GM23338 (cell line): ENCODE results near the gene SLC35A2. TPM values are rescaled to one million over a fixed set of nuclear protein-coding genes. Genes with fewer than 3 reads are reported as not detected.

Experiments used
- ATAC-seq: fragments of 200-7000 bp; cut with Tn5 transposase; 3 replicates; pipeline ENCODE4 v1.9.1; 2020
- DNase-seq: peaks from one replicate; pipeline ENCODE4 v3.0.0-alpha.2; 2015; ENCODE audit warnings: low spot score
- H2AFZ ChIP-seq: fragments of 200-600 bp; sonication (generic); 2 replicates; pipeline ENCODE4 v1.8.0; 2016; ENCODE audit warnings: antibody characterized with exemption, mild to moderate bottlenecking, moderate library complexity
- H3F3A ChIP-seq: fragments of 200-600 bp; sonication (generic); replicated peaks from 2 replicates; pipeline ENCODE4 v1.8.0; 2017; ENCODE audit warnings: antibody characterized with exemption, mixed run types, low read depth
- H3K27ac ChIP-seq: fragments of 200-600 bp; sonication (generic); 2 replicates; pipeline ENCODE4 v1.6.1; 2016; ENCODE audit warnings: low read depth
- H3K27me3 ChIP-seq: fragments of 200-600 bp; sonication (generic); 2 replicates; pipeline ENCODE4 v1.8.0; 2016; ENCODE audit warnings: mild to moderate bottlenecking, mixed run types, moderate library complexity; ENCODE audit not compliant: insufficient read depth
- H3K36me3 ChIP-seq: fragments of 200-600 bp; sonication (generic); 2 replicates; pipeline ENCODE4 v1.8.0; 2016; ENCODE audit warnings: mild to moderate bottlenecking; ENCODE audit not compliant: insufficient read depth
- H3K4me1 ChIP-seq: fragments of 200-600 bp; sonication (generic); 2 replicates; pipeline ENCODE4 v1.8.0; 2016; ENCODE audit warnings: mild to moderate bottlenecking, moderate library complexity; ENCODE audit not compliant: insufficient read depth
- H3K4me2 ChIP-seq: fragments of 200-600 bp; sonication (generic); 2 replicates; pipeline ENCODE4 v1.7.1; 2017; ENCODE audit warnings: mixed run types
- H3K4me3 ChIP-seq: fragments of 200-600 bp; sonication (generic); 2 replicates; pipeline ENCODE4 v1.6.1; 2016; ENCODE audit warnings: mixed run types
- H3K79me2 ChIP-seq: fragments of 200-600 bp; sonication (generic); replicated peaks from 2 replicates; pipeline ENCODE4 v1.8.0; 2017; ENCODE audit warnings: mild to moderate bottlenecking; ENCODE audit not compliant: insufficient read depth
- H3K9me2 ChIP-seq: fragments of 200-600 bp; sonication (generic); 2 replicates; pipeline ENCODE4 v1.8.0; 2017; ENCODE audit not compliant: insufficient read depth
- H4K20me1 ChIP-seq: fragments of 200-600 bp; sonication (generic); replicated peaks from 2 replicates; pipeline ENCODE4 v1.8.0; 2017; ENCODE audit warnings: mild to moderate bottlenecking; ENCODE audit not compliant: insufficient read depth
- H3K27ac Mint-ChIP-seq: 2 replicates; pipeline ENCODE4 v1.8.0; 2020; ENCODE audit warnings: inconsistent platforms, mild to moderate bottlenecking, moderate library complexity, mixed read lengths
- H3K27me3 Mint-ChIP-seq: 3 replicates; pipeline ENCODE4 v1.8.0; 2022; ENCODE audit warnings: low read depth, mild to moderate bottlenecking, moderate library complexity, mixed read lengths, inconsistent platforms; ENCODE audit not compliant: insufficient read depth, poor library complexity
- H3K36me3 Mint-ChIP-seq: 3 replicates; pipeline ENCODE4 v1.8.0; 2021; ENCODE audit warnings: low read depth, mild to moderate bottlenecking, inconsistent platforms, moderate library complexity, mixed read lengths
- H3K4me1 Mint-ChIP-seq: 3 replicates; pipeline ENCODE4 v1.8.0; 2020; ENCODE audit warnings: mild to moderate bottlenecking, inconsistent platforms, mixed read lengths
- H3K4me3 Mint-ChIP-seq: 3 replicates; pipeline ENCODE4 v1.8.0; 2021; ENCODE audit warnings: moderate library complexity, mild to moderate bottlenecking, inconsistent platforms, mixed read lengths
- H3K9me3 Mint-ChIP-seq: 3 replicates; pipeline ENCODE4 v1.8.0; 2020; ENCODE audit warnings: moderate library complexity, mild to moderate bottlenecking, inconsistent platforms, mixed read lengths
- POLR2AphosphoS5 ChIP-seq: IDR thresholded peaks from 2 replicates; pipeline ENCODE4 v1.6.1; 2016; ENCODE audit warnings: antibody characterized with exemption, low read depth
- polyA plus RNA-seq: library from polyadenylated mRNA; unstranded; fragments of >200 nt; fragmentation: Nextera tagmentation; extraction: Ambion mirVana; gene quantifications from 2 replicates; pipeline ENCODE4 v1.2.1, GENCODE V29; 2016
- total RNA-seq: library from RNA; depleted of rRNA; stranded (reverse); fragments of >200 nt; shearing (Covaris generic); gene quantifications from 2 replicates; pipeline ENCODE4 v1.2.3, GENCODE V29; 2014
- TF ChIP-seq, protein P1 (sequence below), 2 experiments: fragments of 200-600 bp in 1 of 2; sonication (generic) in 1 of 2; conservative IDR thresholded peaks; 2 replicates each; pipeline versions ENCODE4 v1.5.1 to v1.6.1; 2016 to 2017; ENCODE audit warnings: antibody characterized with exemption in 2 of 2, low read depth in 2 of 2, mild to moderate bottlenecking in 2 of 2, moderate library complexity in 1 of 2
- TF ChIP-seq, protein P2 (sequence below): IDR thresholded peaks from one replicate; pipeline ENCODE4 v1.6.1; 2018; ENCODE audit warnings: antibody characterized with exemption; ENCODE audit not compliant: unreplicated experiment

The SLC35A2 gene
- total and polyA plus RNA-seq, 2 experiments from 2014 or later, result 13.0 to 16.4 TPM

DNA sequence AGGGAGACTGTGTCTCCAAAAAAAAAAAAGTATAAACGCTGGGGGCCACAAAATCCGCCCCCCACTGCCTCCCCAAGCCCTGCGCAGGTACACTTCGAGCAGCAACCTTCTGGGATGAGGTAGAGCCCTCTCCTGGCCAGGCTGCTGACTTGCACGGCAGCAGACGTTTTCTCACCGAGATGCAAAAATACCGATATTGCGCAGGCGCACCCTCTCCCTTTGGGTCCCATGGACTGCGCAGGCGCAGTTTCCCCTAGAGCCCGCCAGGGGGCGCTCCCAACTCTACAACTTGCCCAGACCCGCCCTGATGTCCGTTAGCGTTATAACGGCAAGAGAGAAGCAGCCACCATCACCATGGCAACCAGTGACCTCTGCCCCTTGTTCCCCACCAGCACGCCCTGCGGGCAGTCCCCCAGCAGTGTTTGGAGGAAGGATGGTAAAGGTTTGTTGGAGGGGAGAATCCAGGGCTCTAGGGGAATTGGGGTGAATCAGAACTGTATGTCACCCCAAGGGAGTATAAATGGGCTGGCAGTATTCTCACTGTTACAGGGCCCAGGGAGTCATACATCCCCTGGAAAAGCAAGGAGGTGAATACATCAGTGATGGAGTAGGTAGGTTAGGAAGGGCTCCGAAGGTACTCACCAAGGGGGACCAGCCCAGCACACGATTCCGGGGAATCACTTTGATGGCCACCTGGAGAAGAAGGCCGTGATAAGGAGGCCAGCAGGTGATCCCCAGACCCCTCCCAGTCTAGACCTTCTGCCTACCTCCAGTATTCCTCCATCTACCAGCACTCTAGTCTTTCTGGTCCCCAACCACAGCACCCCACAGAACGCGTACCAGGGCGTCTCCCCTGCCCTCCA, 5.9 kb upstream of the SLC35A2 start:
- Mint-ChIP-seq H3K4me3 (peak overlapping the region; percentile 98), H3K27me3 (peaks cover 18% of the 10 kb centered on the region), H3K27ac (peak overlapping the region; percentile 95), H3K36me3 (peaks cover 68% of the 10 kb centered on the region), H3K4me1 (peaks cover 47% of the 10 kb centered on the region), H3K9me3 (peaks cover 7% of the 10 kb centered on the region)
- DNase-seq (peak; percentile 89), ATAC-seq (peak; percentile 33)
- peaks cover 34% of the 10 kb centered on the region; the same call in 1 of the 2 replicates for H3K36me3 ChIP-seq
- TF ChIP-seq, protein P1, sequence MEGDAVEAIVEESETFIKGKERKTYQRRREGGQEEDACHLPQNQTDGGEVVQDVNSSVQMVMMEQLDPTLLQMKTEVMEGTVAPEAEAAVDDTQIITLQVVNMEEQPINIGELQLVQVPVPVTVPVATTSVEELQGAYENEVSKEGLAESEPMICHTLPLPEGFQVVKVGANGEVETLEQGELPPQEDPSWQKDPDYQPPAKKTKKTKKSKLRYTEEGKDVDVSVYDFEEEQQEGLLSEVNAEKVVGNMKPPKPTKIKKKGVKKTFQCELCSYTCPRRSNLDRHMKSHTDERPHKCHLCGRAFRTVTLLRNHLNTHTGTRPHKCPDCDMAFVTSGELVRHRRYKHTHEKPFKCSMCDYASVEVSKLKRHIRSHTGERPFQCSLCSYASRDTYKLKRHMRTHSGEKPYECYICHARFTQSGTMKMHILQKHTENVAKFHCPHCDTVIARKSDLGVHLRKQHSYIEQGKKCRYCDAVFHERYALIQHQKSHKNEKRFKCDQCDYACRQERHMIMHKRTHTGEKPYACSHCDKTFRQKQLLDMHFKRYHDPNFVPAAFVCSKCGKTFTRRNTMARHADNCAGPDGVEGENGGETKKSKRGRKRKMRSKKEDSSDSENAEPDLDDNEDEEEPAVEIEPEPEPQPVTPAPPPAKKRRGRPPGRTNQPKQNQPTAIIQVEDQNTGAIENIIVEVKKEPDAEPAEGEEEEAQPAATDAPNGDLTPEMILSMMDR (conservative IDR thresholded peaks at IDR 0.05; ENCODE audit: low read depth in 2 of 2), result peak; percentile 63 to 72
- TF ChIP-seq, protein P2, sequence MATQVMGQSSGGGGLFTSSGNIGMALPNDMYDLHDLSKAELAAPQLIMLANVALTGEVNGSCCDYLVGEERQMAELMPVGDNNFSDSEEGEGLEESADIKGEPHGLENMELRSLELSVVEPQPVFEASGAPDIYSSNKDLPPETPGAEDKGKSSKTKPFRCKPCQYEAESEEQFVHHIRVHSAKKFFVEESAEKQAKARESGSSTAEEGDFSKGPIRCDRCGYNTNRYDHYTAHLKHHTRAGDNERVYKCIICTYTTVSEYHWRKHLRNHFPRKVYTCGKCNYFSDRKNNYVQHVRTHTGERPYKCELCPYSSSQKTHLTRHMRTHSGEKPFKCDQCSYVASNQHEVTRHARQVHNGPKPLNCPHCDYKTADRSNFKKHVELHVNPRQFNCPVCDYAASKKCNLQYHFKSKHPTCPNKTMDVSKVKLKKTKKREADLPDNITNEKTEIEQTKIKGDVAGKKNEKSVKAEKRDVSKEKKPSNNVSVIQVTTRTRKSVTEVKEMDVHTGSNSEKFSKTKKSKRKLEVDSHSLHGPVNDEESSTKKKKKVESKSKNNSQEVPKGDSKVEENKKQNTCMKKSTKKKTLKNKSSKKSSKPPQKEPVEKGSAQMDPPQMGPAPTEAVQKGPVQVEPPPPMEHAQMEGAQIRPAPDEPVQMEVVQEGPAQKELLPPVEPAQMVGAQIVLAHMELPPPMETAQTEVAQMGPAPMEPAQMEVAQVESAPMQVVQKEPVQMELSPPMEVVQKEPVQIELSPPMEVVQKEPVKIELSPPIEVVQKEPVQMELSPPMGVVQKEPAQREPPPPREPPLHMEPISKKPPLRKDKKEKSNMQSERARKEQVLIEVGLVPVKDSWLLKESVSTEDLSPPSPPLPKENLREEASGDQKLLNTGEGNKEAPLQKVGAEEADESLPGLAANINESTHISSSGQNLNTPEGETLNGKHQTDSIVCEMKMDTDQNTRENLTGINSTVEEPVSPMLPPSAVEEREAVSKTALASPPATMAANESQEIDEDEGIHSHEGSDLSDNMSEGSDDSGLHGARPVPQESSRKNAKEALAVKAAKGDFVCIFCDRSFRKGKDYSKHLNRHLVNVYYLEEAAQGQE, result no peak
- peaks cover 37% of the 10 kb centered on the region; the same call in 1 of the 2 replicates for H3K4me1 ChIP-seq
- H3F3A ChIP-seq, result peaks cover 43% of the 10 kb centered on the region
- no peaks in the 10 kb centered on the region for H3K27me3 ChIP-seq
- H3K9me2 ChIP-seq, result no peaks in the 10 kb centered on the region
- peak overlapping the region; percentile 87 for H3K4me3 ChIP-seq
- H4K20me1 ChIP-seq, result peaks cover 13% of the 10 kb centered on the region
- peak overlapping the region; percentile 72 for H3K27ac ChIP-seq
- peak overlapping the region; percentile 79 for H3K4me2 ChIP-seq
- no peak overlapping the region for H2AFZ ChIP-seq
- peaks cover 56% of the 10 kb centered on the region for H3K79me2 ChIP-seq

DNA sequence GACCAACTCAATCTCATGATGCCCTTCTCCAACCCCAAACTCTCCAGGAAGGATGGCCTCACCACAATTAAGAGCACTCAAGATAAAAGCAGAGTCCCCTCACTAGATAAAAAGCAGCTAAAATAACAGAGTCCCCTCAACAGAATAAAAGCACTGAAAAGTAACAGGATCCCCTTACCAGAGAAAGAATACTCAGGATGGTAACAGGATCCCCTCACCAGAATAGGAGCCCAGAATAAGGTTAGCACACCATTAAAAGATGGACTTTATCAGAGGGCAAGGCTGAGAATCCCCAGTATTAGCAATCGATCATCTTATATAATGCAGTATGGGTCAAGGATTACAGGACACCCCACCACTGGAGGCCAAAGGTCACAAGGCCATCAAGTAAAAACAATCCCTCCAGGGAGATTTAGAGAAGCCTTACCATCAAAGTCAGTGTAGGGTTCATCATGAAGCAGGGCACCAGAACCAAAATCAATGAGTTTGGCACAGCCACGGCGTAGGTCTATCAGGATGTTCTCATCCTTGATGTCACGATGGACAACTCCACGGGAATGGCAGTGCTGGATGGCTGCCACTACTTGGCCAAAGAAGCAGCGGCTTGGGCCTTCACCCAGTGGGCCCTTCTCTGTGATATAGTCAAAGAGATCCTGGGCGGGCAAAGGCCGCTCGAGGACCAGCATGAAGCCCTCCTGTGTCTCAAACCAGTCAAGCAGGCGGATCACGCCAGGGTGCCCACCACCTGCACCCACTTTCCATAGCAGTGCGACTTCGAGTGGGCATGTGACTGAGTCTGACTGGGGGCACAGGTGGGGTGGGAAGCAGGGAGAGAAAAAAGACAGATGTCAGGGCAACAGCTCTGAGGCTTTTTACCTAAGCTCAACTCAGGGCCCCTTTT, 3.4 kb upstream of the SLC35A2 start:
- TF ChIP-seq, protein P2, result no peak
- peak; percentile 33; the same call in 1 of the 2 replicates for TF ChIP-seq POLR2AphosphoS5
- Mint-ChIP-seq H3K27me3 (peaks cover 28% of the 10 kb centered on the region), H3K4me1 (peaks cover 38% of the 10 kb centered on the region), H3K9me3 (peaks cover 10% of the 10 kb centered on the region), H3K4me3 (peak overlapping the region; percentile 98), H3K36me3 (peaks cover 66% of the 10 kb centered on the region), H3K27ac (no peak overlapping the region)
- ATAC-seq (no peak), DNase-seq (no peak)
- Histone ChIP-seq H3K27me3 (no peaks in the 10 kb centered on the region), H2AFZ (no peak overlapping the region), H3K79me2 (peaks cover 58% of the 10 kb centered on the region), H3K4me2 (peak overlapping the region; percentile 79), H3K4me1 (peaks cover 19% of the 10 kb centered on the region; the same call in 1 of the 2 replicates), H3F3A (peaks cover 39% of the 10 kb centered on the region), H4K20me1 (peaks cover 13% of the 10 kb centered on the region), H3K4me3 (peak overlapping the region; percentile 87; the same call in 1 of the 2 replicates), H3K9me2 (no peaks in the 10 kb centered on the region), H3K36me3 (peaks cover 34% of the 10 kb centered on the region; the same call in 1 of the 2 replicates), H3K27ac (0 out of 2 replicates have a peak overlapping the region, but pooled peaks have one; percentile 66)
